WERI-Rb-1 (cell line): ENCODE measurements around the gene FUS.

Source experiments
- DNase-seq: peaks from one replicate; pipeline ENCODE4 v3.0.0-alpha.2; 2020
- H3K27ac ChIP-seq: fragments of 250-450 bp; sonication (Bioruptor Pico); 2 replicates; pipeline ENCODE4 v1.5.1; 2020; ENCODE audit warnings: mild to moderate bottlenecking, moderate library complexity
- H3K27me3 ChIP-seq: fragments of 250-450 bp; sonication (Bioruptor Pico); 2 replicates; pipeline ENCODE4 v1.5.1; 2021; ENCODE audit warnings: mild to moderate bottlenecking, low read depth, moderate library complexity; ENCODE audit not compliant: insufficient read depth, severe bottlenecking
- H3K36me3 ChIP-seq: fragments of 250-450 bp; sonication (Bioruptor Pico); 2 replicates; pipeline ENCODE4 v1.5.1; 2020; ENCODE audit warnings: mild to moderate bottlenecking, moderate library complexity
- H3K4me3 ChIP-seq: 2 replicates; pipeline ENCODE4 v1.5.1; 2011; ENCODE audit warnings: low read depth, mild to moderate bottlenecking, control low read depth, low read length
- H3K9me3 ChIP-seq: fragments of 250-450 bp; sonication (Bioruptor Pico); 2 replicates; pipeline ENCODE4 v1.5.1; 2021; ENCODE audit warnings: mild to moderate bottlenecking, moderate library complexity; ENCODE audit not compliant: severe bottlenecking
- TF ChIP-seq, protein P1 (sequence below): IDR thresholded peaks from 2 replicates; pipeline ENCODE4 v1.5.1; 2011; ENCODE audit warnings: low read depth, mild to moderate bottlenecking, control low read depth, inconsistent platforms, low read length

The FUS gene

DNA sequence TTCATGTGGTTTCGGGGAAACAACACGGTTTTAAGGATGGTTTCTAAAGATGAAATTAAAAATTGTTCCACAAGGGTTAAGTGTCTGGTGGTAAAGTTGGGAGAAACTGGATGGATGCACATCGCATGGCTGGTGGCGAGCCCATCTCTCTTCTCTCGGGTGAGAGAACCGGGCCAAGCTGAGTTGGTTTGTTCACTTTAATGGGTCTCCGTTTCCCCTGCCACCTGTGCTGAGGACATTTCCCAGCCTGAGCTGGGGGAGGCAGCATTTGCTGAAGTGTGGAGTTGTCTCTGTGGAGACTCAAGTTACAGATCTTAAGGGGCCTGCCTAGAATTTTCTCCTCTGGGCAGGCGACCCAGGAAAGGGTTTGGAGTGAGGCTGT is 7.9 kb downstream of the FUS start:
- Histone ChIP-seq H3K36me3 (peaks cover 99% of the 10 kb centered on the region), H3K27me3 (no peaks in the 10 kb centered on the region), H3K27ac (no peak overlapping the region), H3K4me3 (no peak overlapping the region), H3K9me3 (no peaks in the 10 kb centered on the region)
- no peak for DNase-seq
- TF ChIP-seq, protein P1, sequence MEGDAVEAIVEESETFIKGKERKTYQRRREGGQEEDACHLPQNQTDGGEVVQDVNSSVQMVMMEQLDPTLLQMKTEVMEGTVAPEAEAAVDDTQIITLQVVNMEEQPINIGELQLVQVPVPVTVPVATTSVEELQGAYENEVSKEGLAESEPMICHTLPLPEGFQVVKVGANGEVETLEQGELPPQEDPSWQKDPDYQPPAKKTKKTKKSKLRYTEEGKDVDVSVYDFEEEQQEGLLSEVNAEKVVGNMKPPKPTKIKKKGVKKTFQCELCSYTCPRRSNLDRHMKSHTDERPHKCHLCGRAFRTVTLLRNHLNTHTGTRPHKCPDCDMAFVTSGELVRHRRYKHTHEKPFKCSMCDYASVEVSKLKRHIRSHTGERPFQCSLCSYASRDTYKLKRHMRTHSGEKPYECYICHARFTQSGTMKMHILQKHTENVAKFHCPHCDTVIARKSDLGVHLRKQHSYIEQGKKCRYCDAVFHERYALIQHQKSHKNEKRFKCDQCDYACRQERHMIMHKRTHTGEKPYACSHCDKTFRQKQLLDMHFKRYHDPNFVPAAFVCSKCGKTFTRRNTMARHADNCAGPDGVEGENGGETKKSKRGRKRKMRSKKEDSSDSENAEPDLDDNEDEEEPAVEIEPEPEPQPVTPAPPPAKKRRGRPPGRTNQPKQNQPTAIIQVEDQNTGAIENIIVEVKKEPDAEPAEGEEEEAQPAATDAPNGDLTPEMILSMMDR: no peak

DNA sequence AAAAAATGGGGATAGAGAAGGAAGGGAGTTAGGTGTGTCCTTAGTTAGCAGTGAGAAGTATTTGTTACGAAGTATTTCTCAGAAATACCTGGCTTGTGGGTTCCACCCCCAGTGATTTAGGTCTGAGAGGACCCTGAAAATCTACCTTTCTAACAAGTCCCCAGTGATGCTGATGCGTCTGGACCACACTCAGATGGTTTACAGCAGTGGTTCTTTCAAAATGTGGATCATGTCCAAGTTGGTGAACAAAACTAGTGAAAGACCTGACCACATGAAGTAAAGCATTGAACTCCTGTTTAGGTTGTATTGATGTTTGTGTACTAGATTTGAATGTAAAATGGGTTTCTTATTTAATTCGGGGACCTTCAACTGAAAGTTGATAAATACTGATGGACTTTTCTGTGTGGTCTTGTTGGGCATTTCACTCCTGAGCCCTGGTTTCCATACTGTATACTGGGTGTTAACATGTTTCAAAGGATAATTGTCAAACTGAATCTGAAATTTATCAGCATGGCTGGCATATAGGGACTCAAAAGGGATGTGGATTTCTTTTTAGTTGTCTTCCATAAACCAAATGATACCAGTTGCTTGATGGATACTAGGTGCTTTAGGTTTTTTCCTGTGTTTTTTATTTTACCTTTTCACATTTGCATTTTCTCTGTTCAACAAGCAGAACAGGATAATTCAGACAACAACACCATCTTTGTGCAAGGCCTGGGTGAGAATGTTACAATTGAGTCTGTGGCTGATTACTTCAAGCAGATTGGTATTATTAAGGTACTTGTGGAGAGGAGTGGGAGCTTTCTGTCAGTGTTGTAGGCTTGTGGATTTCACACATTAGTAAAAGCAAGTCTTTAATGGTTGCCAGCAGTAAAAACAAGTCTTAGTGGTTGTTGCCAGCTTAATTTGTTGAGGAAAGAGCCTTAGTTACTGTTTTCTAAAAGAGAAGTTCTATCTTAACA is 8.8 kb downstream of the FUS start:
- no peaks in the 10 kb centered on the region for H3K9me3 ChIP-seq
- peaks cover 99% of the 10 kb centered on the region for H3K36me3 ChIP-seq
- H3K27ac ChIP-seq: no peak overlapping the region
- no peak overlapping the region for H3K4me3 ChIP-seq
- H3K27me3 ChIP-seq: no peaks in the 10 kb centered on the region
- TF ChIP-seq, protein P1: no peak
- DNase-seq: no peak

DNA sequence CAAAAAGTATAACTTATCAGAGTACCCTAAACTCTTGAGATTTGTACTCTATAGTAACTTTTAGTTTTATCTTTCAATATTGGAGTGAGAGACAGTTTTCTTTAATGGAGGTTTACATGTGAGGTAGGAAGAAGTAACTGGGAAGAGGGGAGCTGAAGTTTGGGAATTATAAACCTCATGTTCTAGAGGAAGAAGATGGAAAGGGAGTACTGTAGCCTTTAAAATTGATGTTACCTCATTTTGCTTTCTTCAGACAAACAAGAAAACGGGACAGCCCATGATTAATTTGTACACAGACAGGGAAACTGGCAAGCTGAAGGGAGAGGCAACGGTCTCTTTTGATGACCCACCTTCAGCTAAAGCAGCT is 9.5 kb downstream of the FUS start:
- Histone ChIP-seq H3K27me3 (no peaks in the 10 kb centered on the region), H3K27ac (no peak overlapping the region), H3K9me3 (no peaks in the 10 kb centered on the region), H3K4me3 (no peak overlapping the region), H3K36me3 (peaks cover 100% of the 10 kb centered on the region)
- TF ChIP-seq, protein P1: no peak
- no peak for DNase-seq

DNA sequence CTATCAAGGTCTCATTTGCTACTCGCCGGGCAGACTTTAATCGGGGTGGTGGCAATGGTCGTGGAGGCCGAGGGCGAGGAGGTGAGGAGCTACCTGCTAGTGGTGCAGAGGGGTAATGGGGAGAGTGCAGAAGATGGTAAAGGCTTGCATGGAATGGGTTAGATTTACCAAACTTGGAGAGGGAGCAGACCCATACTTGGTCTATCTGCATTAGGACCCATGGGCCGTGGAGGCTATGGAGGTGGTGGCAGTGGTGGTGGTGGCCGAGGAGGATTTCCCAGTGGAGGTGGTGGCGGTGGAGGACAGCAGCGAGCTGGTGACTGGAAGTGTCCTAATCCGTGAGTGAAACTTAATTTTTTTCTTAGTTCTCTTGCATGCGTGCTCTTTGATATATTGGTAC is 10.1 kb downstream of the FUS start:
- Histone ChIP-seq H3K27ac (no peak overlapping the region), H3K36me3 (peaks cover 100% of the 10 kb centered on the region), H3K27me3 (no peaks in the 10 kb centered on the region), H3K9me3 (no peaks in the 10 kb centered on the region), H3K4me3 (no peak overlapping the region)
- TF ChIP-seq, protein P1: no peak
- no peak for DNase-seq

DNA sequence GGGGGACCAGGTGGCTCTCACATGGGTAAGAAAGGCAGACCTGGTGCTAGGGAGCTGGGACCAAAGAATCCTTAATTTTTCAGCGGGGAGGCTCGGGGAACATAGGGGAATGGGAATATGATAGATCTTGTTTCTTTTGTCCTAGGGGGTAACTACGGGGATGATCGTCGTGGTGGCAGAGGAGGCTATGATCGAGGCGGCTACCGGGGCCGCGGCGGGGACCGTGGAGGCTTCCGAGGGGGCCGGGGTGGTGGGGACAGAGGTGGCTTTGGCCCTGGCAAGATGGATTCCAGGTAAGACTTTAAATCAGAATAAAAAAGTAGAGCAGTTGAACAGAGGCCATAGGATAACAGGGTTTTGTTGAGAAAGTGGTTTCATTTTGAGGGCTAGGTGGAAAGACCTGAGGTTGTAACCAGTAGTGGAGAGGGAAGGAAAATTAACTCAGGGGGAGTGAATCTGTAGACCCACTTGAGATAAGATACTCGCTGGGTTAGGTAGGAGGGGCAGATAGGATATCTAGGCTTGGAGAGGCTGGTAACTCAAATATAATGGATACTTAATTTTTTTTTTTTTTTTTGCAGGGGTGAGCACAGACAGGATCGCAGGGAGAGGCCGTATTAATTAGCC is 11.0 kb downstream of the FUS start:
- DNase-seq: no peak
- H3K27me3 ChIP-seq: no peaks in the 10 kb centered on the region
- H3K27ac ChIP-seq: no peak overlapping the region
- peaks cover 100% of the 10 kb centered on the region for H3K36me3 ChIP-seq
- no peak overlapping the region for H3K4me3 ChIP-seq
- TF ChIP-seq, protein P1: no peak
- H3K9me3 ChIP-seq: no peaks in the 10 kb centered on the region
